Measurements from ENCODE around the gene GPR63. TPM values are rescaled to one million over a fixed set of nuclear protein-coding genes. Genes with fewer than 3 reads are reported as not detected.
A peak's percentile ranks its signal among the peaks of the same experiment; 100 is the strongest.
"Not testable (repeated sequence)": the region's sequence is repeated elsewhere in the genome, so short reads cannot be mapped to it uniquely, and the experiment has no call there.

The GPR63 gene, protein sequence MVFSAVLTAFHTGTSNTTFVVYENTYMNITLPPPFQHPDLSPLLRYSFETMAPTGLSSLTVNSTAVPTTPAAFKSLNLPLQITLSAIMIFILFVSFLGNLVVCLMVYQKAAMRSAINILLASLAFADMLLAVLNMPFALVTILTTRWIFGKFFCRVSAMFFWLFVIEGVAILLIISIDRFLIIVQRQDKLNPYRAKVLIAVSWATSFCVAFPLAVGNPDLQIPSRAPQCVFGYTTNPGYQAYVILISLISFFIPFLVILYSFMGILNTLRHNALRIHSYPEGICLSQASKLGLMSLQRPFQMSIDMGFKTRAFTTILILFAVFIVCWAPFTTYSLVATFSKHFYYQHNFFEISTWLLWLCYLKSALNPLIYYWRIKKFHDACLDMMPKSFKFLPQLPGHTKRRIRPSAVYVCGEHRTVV
- total RNA-seq = 1.0 TPM
- long read RNA-seq, partial matches to known transcripts = 0 of 1 reads
- long read RNA-seq, other reads (novel, unspliced or antisense) = 1 of 1 reads

DNA sequence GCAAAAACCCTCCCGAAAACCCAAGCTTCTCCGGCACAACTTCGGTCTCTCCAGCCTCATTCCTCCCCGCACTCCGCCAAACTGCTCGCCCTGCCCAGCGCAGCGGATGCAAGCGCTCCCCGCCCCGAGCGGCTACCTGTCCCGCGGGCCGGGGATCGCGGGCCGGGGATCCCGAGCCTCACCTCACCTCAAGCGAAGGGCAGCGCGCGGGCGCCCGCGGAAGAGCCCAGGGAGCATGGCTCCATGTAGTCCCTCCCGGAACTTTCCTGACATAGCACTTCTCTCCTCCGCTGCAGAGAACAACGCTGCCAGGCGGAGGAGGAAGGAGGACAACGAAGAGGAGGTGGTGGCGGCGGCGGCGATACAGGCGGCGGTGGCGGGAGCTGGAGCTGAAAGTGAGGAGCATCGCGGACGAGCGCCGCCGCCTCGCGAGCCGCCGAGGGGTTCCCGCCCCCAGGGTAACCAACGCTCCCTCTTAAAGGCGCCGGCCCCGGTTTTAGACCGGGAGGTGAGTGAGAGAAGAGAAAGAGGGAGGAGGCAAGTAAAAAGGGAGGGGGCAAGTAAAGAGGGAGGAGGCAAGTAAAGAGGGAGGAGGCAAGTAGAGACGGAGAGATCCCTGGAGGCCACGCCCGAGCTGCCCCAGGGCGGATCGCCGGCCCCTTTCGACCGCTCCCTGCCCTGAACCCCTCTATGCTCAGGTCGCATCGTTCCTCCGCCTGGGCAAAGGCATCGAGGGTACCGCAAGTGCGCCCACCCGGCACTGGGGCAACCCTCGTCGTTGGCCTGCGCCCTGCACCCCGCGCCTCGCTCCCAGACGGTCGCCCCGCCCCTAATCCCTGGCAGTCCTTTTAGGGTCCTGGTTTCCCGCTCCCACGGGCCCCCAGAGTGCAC is at the start of gene GPR63:
Gene GPR63, minus strand, starts transcription at position 397 of the 891 bp plus-strand sequence. CDS start 37,746 bp downstream, outside the sequence.
- Histone ChIP-seq H3K9me3 (replicated peaks) (no peaks in the 10 kb centered on the region), H3K36me3 (no peaks in the 10 kb centered on the region), H3K27ac (replicated peaks) (peak within 1 kb of the TSS; percentile 22), H3K4me3 (peak within 1 kb of the TSS; percentile 85), H3K4me1 (peaks cover 19% of the 10 kb centered on the region), H3K27me3 (ENCODE audit: low read depth) (peaks cover 7% of the 10 kb centered on the region)
- DNase-seq = peak; percentile 40
- TF ChIP-seq, protein P1, sequence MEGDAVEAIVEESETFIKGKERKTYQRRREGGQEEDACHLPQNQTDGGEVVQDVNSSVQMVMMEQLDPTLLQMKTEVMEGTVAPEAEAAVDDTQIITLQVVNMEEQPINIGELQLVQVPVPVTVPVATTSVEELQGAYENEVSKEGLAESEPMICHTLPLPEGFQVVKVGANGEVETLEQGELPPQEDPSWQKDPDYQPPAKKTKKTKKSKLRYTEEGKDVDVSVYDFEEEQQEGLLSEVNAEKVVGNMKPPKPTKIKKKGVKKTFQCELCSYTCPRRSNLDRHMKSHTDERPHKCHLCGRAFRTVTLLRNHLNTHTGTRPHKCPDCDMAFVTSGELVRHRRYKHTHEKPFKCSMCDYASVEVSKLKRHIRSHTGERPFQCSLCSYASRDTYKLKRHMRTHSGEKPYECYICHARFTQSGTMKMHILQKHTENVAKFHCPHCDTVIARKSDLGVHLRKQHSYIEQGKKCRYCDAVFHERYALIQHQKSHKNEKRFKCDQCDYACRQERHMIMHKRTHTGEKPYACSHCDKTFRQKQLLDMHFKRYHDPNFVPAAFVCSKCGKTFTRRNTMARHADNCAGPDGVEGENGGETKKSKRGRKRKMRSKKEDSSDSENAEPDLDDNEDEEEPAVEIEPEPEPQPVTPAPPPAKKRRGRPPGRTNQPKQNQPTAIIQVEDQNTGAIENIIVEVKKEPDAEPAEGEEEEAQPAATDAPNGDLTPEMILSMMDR (IDR thresholded peaks at IDR 0.05; ENCODE audit: borderline replicate concordance) = no peak
- intact Hi-C loops (cut with micrococcal nuclease) = no loop called here

DNA sequence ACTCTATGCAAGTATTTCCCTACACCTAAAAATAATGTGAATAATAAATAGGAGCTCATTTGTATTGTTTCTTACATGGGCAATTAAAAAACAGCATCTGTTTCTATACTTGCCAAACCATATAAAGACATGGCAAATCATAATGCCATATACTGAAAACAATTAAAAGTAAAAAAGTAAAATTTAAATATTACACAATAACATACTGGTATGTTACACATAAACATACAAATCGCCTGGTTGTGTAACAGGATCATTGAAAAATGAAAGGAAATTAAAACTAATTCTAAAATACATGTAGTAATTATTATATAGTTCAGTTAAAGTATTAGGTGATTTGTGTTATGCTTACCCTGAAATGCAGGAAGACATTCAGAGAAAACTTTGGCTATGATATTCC is 49.2 kb upstream of the GPR63 start:
- Histone ChIP-seq H3K9me3 (replicated peaks) (no peaks in the 10 kb centered on the region), H3K36me3 (peaks cover 16% of the 10 kb centered on the region), H3K27me3 (ENCODE audit: low read depth) (no peaks in the 10 kb centered on the region), H3K27ac (replicated peaks) (no peak overlapping the region), H3K4me3 (no peak overlapping the region), H3K4me1 (no peaks in the 10 kb centered on the region)
- TF ChIP-seq, protein P1 (IDR thresholded peaks at IDR 0.05; ENCODE audit: borderline replicate concordance) = no peak
- DNase-seq = no peak
- intact Hi-C loops (cut with micrococcal nuclease) = no loop called here

DNA sequence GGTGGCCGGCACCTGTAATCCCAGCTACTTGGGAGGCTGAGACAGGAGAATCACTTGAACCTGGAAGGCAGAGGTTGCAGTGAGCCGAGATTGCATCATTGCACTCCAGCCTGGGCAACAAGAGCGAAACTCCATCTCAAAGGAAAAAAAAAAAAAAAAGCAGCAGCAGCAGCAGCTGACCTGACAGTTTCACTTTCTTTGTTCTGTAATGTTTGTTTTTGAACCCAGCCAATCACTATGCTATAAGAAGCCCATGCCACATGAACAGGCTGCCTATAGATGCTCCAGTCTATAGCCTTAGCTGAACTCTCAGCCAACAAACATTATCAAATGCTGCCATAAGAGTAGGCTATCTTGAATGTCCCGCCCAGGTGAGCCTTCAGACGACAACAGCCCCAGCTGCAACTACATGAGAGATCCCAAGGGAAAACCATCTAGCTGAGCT is 47.9 kb upstream of the GPR63 start:
- DNase-seq; H3K27me3 ChIP-seq (ENCODE audit: low read depth); H3K27ac ChIP-seq (replicated peaks); H3K36me3 ChIP-seq; H3K4me1 ChIP-seq; H3K4me3 ChIP-seq; intact Hi-C loops (cut with micrococcal nuclease); H3K9me3 ChIP-seq (replicated peaks): not testable (repeated sequence)

DNA sequence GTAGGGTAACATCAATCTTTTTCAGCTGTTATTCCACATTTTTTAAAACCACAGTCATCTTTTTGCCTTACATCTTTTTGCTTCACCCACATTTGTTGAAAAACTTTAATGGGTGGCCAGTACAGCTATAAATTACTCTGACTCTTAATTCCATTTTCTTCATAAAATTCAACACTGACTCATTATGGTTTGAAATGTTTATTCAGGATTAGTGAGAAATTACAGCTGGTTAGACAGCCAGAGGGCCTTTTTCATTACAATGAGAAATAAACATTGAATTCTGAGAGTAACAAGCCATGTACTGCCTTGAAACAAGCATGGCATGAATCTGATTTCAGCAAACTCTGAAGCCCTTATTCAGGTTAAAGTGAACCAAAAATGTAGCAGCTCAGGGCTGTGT is 40.9 kb upstream of the GPR63 start:
- no peak for DNase-seq
- intact Hi-C loops (cut with micrococcal nuclease) = no loop called here
- Histone ChIP-seq H3K27ac (replicated peaks) (no peak overlapping the region), H3K9me3 (replicated peaks) (no peaks in the 10 kb centered on the region), H3K36me3 (no peaks in the 10 kb centered on the region), H3K4me3 (no peak overlapping the region), H3K27me3 (ENCODE audit: low read depth) (no peaks in the 10 kb centered on the region), H3K4me1 (no peaks in the 10 kb centered on the region)
- TF ChIP-seq, protein P1 (IDR thresholded peaks at IDR 0.05; ENCODE audit: borderline replicate concordance) = no peak

DNA sequence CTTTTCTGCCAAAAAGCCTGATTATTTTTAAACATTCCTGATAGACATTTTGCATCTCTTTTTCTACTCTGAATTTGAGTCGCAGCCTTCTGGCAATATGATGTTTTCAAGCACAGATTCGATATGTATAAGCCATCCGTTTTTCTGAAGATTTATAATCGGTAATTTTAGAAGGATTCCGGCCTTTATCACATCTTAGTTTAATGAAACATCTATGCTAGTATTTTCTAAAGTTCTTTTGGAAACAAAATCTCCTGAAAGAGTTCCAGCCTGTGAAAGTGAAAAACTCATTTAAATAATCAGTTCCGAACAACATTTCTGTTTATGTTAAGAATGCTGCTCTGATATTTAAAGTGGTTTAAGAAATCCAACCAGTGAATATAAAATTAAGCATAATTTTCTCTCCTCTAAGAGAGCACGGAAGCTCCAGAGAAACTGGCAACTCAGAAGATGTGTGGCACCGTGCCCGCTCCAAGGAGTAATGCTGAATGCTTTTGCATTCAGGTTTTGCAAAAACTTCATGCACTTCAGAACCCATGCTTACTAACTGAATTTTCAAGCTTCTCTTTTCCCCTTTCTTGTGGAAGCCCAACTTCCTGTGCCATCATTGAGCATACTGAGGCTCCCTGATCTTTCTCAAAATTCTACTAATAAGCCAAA is 39.7 kb upstream of the GPR63 start:
- TF ChIP-seq, protein P1 (IDR thresholded peaks at IDR 0.05; ENCODE audit: borderline replicate concordance) = no peak
- intact Hi-C loops (cut with micrococcal nuclease) = no loop called here
- Histone ChIP-seq H3K4me1 (no peaks in the 10 kb centered on the region), H3K27me3 (ENCODE audit: low read depth) (no peaks in the 10 kb centered on the region), H3K36me3 (no peaks in the 10 kb centered on the region), H3K9me3 (replicated peaks) (no peaks in the 10 kb centered on the region), H3K27ac (replicated peaks) (no peak overlapping the region), H3K4me3 (no peak overlapping the region)
- no peak for DNase-seq

Measured in left ventricle myocardium inferior (tissue), 1 donor.